ENCODE results near the gene ASPG.

ASPG gene

GRCh38 chr14:104107101-104107581, 21.6 kb downstream of the ASPG start:
- DNase-seq = no peak

- DNase-seq = no peak
Measured at GRCh38 chr14:104107611-104108569, 22.4 kb downstream of the ASPG start.

- no peak for DNase-seq
Measured at GRCh38 chr14:104108570-104109541, 23.4 kb downstream of the ASPG start.

GRCh38 chr14:104109731-104110361, 24.3 kb downstream of the ASPG start:
- DNase-seq = no peak

GRCh38 chr14:104110491-104111209, 25.1 kb downstream of the ASPG start:
- no peak for DNase-seq

- DNase-seq = no peak
Measured at GRCh38 chr14:104111301-104112112, 26.0 kb downstream of the ASPG start.

- DNase-seq = no peak
Measured at GRCh38 chr14:104112113-104112505, 26.6 kb downstream of the ASPG start.

GRCh38 chr14:104112609-104113571, 27.4 kb downstream of the ASPG start:
- DNase-seq = no peak

- DNase-seq = no peak
Measured at GRCh38 chr14:104113631-104114420, 28.3 kb downstream of the ASPG start.

GRCh38 chr14:104114421-104115130, 29.1 kb downstream of the ASPG start:
- no peak for DNase-seq

- no peak for DNase-seq
Measured at GRCh38 chr14:104115131-104115600, 29.7 kb downstream of the ASPG start.

- DNase-seq = no peak
Measured at GRCh38 chr14:104115691-104116287, 30.3 kb downstream of the ASPG start.

GRCh38 chr14:104116288-104116755, 30.8 kb downstream of the ASPG start:
- no peak for DNase-seq

GRCh38 chr14:104116756-104117340, 31.3 kb downstream of the ASPG start:
- DNase-seq = no peak

- DNase-seq = no peak
Measured at GRCh38 chr14:104117341-104118005, 32.0 kb downstream of the ASPG start.

- no peak for DNase-seq
Measured at GRCh38 chr14:104118006-104118844, 32.7 kb downstream of the ASPG start.
